Measurements from ENCODE around the gene COL9A2.

Gene COL9A2

DNA sequence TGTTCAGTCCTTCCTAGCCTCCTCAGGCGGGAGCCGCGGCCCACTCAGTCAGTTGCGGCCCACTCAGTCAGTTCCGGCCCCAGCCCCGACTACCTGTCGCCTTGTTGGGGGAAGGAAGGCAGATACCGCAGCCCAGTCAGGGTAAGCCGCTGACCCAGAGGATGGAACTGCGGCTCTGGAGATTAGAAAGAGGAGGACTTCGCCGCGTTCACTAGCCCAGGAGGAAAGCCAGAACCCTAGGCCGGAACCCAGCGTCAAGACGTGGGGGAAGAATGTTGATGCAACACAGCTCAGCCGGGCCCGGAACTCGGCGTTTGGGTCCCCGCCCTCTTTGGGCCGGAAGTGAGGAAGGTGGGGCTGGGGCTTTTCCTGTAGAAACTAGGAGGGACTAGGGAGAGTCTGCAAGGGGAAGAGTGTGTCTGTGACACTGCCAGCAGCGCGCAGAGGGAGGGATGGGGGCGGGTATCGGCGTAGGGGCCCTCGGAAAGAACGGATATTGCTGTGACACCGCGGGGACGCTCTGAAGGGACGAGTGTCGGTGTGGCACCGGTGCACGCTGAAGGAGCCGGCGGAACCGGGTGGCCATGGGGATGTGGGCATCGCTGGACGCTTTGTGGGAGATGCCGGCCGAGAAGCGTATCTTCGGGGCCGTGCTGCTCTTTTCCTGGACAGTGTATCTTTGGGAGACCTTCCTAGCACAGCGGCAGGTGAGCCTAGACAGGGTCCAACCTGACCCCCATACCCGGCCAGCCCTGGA, 59.2 kb downstream of the COL9A2 start, which contains the start of gene ZMPSTE24:
ZMPSTE24 (plus strand) TSS at position 549 of the 757 bp plus-strand sequence; CDS start at position 585, 36 bp downstream.
- peaks cover 22% of the 10 kb centered on the region for H3K4me1 Mint-ChIP-seq
- peaks cover 22% of the 10 kb centered on the region for H3K36me3 Mint-ChIP-seq (ENCODE audit: low read depth)
- H3K27me3 Mint-ChIP-seq (ENCODE audit: low read depth): no peaks in the 10 kb centered on the region
- TF ChIP-seq, protein P1, sequence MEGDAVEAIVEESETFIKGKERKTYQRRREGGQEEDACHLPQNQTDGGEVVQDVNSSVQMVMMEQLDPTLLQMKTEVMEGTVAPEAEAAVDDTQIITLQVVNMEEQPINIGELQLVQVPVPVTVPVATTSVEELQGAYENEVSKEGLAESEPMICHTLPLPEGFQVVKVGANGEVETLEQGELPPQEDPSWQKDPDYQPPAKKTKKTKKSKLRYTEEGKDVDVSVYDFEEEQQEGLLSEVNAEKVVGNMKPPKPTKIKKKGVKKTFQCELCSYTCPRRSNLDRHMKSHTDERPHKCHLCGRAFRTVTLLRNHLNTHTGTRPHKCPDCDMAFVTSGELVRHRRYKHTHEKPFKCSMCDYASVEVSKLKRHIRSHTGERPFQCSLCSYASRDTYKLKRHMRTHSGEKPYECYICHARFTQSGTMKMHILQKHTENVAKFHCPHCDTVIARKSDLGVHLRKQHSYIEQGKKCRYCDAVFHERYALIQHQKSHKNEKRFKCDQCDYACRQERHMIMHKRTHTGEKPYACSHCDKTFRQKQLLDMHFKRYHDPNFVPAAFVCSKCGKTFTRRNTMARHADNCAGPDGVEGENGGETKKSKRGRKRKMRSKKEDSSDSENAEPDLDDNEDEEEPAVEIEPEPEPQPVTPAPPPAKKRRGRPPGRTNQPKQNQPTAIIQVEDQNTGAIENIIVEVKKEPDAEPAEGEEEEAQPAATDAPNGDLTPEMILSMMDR (IDR thresholded peaks at IDR 0.05; ENCODE audit: unreplicated experiment in 3 of 3): no peak
- peak within 1 kb of the TSS; percentile 98 to 99 (median 98) for H3K27ac Mint-ChIP-seq
- no peaks in the 10 kb centered on the region for H3K9me3 Mint-ChIP-seq
- peak within 1 kb of the TSS; percentile 97 to 98 (median 97) for H3K4me3 Mint-ChIP-seq

DNA sequence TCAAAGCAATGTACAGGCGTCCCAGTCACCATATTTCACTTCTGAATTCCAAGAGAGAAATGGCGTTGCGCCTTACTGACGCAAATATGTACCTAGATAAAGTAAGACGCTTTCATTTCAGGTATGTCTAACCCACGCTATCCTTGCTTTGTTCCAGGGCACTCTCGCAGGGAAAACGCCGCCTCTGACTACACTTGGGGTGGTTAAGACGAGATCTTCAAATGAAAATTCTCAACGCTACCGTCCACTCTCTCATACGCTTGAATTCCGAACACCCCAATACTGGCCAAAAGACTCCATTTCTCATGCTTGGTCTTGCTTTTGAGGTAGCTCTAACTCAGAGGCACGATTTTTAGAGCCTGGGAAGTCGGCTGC, 59.8 kb downstream of the COL9A2 start:
- TF ChIP-seq, protein P1 (IDR thresholded peaks at IDR 0.05; ENCODE audit: unreplicated experiment in 3 of 3): no peak
- Mint-ChIP-seq H3K4me1 (peaks cover 22% of the 10 kb centered on the region), H3K27me3 (ENCODE audit: low read depth) (no peaks in the 10 kb centered on the region), H3K9me3 (no peaks in the 10 kb centered on the region), H3K4me3 (peak overlapping the region; percentile 97 to 98 (median 97)), H3K36me3 (ENCODE audit: low read depth) (peaks cover 17% of the 10 kb centered on the region), H3K27ac (peak overlapping the region; percentile 98 to 99 (median 98))

DNA sequence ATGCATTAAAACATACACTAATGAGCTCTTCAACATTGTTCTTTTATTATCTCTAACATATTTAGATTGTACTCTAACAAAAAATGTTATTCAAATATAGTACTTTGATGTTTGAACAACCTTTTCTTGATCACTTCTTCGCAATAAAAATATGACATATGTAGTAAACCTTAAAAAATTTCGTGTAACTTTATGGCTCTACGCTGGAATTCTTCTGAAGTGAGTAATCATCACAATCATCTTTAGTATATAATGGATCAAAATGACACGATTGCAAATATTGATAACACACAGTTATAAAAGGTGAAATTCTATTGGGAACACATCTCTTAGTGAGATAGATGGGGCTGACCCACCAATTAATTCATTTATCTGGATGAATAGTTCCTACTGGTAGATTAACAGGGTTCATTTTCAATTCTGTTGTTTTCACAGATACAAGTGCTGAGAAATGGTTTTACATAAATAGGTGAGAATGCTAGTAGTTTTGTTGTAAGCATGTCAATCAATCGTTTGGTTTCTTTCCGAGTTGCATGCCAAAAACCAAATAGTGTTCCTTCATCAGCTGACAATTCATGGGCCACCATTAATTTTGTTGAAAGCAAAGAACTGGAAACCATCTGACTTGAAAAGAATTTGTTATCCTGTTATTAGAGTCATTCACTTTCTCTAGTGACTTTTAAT, 60.5 kb downstream of the COL9A2 start:
- TF ChIP-seq, protein P1 (IDR thresholded peaks at IDR 0.05; ENCODE audit: unreplicated experiment in 3 of 3): no peak
- H3K4me3 Mint-ChIP-seq: peak overlapping the region; percentile 97 to 98 (median 97)
- peaks cover 11% of the 10 kb centered on the region for H3K36me3 Mint-ChIP-seq (ENCODE audit: low read depth)

DNA sequence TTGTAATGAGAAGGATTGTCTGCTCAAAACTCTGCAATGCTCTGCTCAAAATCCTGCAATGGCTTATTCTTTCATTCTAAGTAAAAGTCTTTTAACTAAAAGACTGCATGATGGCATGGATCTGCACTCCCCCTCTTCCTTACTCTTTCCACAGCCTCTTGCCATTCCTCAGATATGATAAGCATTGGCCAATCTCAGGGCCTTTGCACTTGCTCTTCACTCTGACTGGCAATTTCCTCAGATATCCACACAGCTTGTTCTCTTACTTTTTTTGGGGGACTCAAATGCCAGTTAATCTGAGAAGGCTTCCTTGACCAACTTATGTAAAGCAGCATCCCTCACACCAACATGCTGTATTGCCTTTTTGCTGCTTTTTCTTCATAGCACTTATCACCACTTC, 61.9 kb downstream of the COL9A2 start:
- no peaks in the 10 kb centered on the region for H3K9me3 Mint-ChIP-seq
- H3K4me1 Mint-ChIP-seq: peaks cover 18% of the 10 kb centered on the region
- no peaks in the 10 kb centered on the region for H3K27me3 Mint-ChIP-seq (ENCODE audit: low read depth)
- H3K36me3 Mint-ChIP-seq (ENCODE audit: low read depth): no peaks in the 10 kb centered on the region
- TF ChIP-seq, protein P1 (IDR thresholded peaks at IDR 0.05; ENCODE audit: unreplicated experiment in 3 of 3): no peak
- H3K4me3 Mint-ChIP-seq: peak overlapping the region in 1 of 3 experiments; percentile 85
- no peak overlapping the region for H3K27ac Mint-ChIP-seq

More for the DNA sequence above, 60.5 kb downstream of the COL9A2 start:
- Mint-ChIP-seq H3K4me1 (peaks cover 22% of the 10 kb centered on the region), H3K27me3 (ENCODE audit: low read depth) (no peaks in the 10 kb centered on the region), H3K9me3 (no peaks in the 10 kb centered on the region), H3K27ac (peak overlapping the region; percentile 98 to 99 (median 98))

DNA sequence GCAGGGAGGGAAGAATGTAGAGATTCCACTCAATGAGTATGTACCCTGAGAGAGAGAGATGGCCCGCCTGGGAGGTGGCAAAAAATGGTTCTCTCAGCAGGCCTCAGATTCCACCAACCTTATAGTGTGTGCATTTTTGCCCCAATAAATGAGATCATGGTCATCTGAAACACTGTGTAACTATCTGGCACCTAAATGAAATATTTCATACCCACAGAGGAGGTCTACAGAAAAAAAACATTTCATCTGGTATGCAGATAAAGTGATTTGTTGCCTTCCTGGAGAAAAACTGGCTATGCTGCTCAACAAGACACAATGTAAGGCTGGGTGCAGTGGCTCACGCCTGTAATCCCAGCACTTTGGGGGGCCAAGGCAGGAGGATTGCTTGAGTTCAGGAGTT, 64.5 kb downstream of the COL9A2 start:
- TF ChIP-seq, protein P1 (IDR thresholded peaks at IDR 0.05; ENCODE audit: unreplicated experiment in 3 of 3): no peak
- H3K4me1 Mint-ChIP-seq: peaks cover 11% of the 10 kb centered on the region
- no peaks in the 10 kb centered on the region for H3K36me3 Mint-ChIP-seq (ENCODE audit: low read depth)
- H3K27me3 Mint-ChIP-seq (ENCODE audit: low read depth): no peaks in the 10 kb centered on the region
- no peak overlapping the region for H3K27ac Mint-ChIP-seq
- H3K4me3 Mint-ChIP-seq: no peak overlapping the region
- no peaks in the 10 kb centered on the region for H3K9me3 Mint-ChIP-seq

Data from nephron (organoid).